Endodermal cell (in vitro differentiated cells): ENCODE measurements around the gene FLYWCH1. TPM values are rescaled to one million over a fixed set of nuclear protein-coding genes. Genes with fewer than 3 reads are reported as not detected.

ENCODE experiments used
- DNase-seq: peaks from one replicate; pipeline ENCODE4 v3.0.0-alpha.2; 2017
- H3K27ac ChIP-seq: 2 replicates; pipeline ENCODE4 v1.5.1; 2013; ENCODE audit warnings: mild to moderate bottlenecking, low read depth, low read length, moderate library complexity
- H3K27me3 ChIP-seq: 2 replicates; pipeline ENCODE4 v1.6.1; 2013; ENCODE audit warnings: mild to moderate bottlenecking, low read length, moderate library complexity; ENCODE audit not compliant: insufficient read depth, control insufficient read depth, poor library complexity, severe bottlenecking
- H3K36me3 ChIP-seq: 2 replicates; pipeline ENCODE4 v1.7.0; 2013; ENCODE audit warnings: mild to moderate bottlenecking, low read length, moderate library complexity; ENCODE audit not compliant: control insufficient read depth, insufficient read depth
- H3K4me1 ChIP-seq: one replicate; pipeline ENCODE4 v1.7.0; 2013; ENCODE audit warnings: low read length; ENCODE audit not compliant: control insufficient read depth, insufficient read depth
- H3K4me3 ChIP-seq: 2 replicates; pipeline ENCODE4 v1.5.1; 2013; ENCODE audit warnings: mild to moderate bottlenecking, low read length, moderate library complexity
- H3K9ac ChIP-seq: 2 replicates; pipeline ENCODE4 v1.6.1; 2013; ENCODE audit warnings: mild to moderate bottlenecking, low read length, moderate library complexity; ENCODE audit not compliant: poor library complexity, severe bottlenecking; ENCODE audit errors: extremely low read depth
- H3K9me3 ChIP-seq: 2 replicates; pipeline ENCODE4 v1.6.1; 2013; ENCODE audit warnings: mild to moderate bottlenecking, low read length, moderate library complexity; ENCODE audit not compliant: control insufficient read depth
- H3K27ac Mint-ChIP-seq: 2 replicates; pipeline ENCODE4 v1.8.0; 2020; ENCODE audit warnings: mixed read lengths
- H3K27me3 Mint-ChIP-seq: 2 replicates; pipeline ENCODE4 v1.8.0; 2021; ENCODE audit warnings: mild to moderate bottlenecking, mixed read lengths; ENCODE audit not compliant: insufficient read depth
- H3K36me3 Mint-ChIP-seq: 2 replicates; pipeline ENCODE4 v1.8.0; 2020; ENCODE audit warnings: low read depth, mixed read lengths
- H3K4me1 Mint-ChIP-seq: 2 replicates; pipeline ENCODE4 v1.8.0; 2020; ENCODE audit warnings: mixed read lengths
- H3K4me3 Mint-ChIP-seq: 2 replicates; pipeline ENCODE4 v1.8.0; 2020; ENCODE audit warnings: mild to moderate bottlenecking, moderate library complexity, mixed read lengths
- H3K9me3 Mint-ChIP-seq: 2 replicates; pipeline ENCODE4 v1.8.0; 2020; ENCODE audit warnings: mild to moderate bottlenecking, mixed read lengths
- WGBS, 2 experiments: methylation state at CpG; one replicate each; pipeline versions ENCODE4 v1.1.5 to v1.1.7; 2013; ENCODE audit warnings: missing lambda C conversion rate in 2 of 2, mixed read lengths in 1 of 2; ENCODE audit not compliant: insufficient coverage in 1 of 2, insufficient read length in 1 of 2; 5-methylcytosine and 5-hydroxymethylcytosine counted together
- total RNA-seq, 2 donors: library from RNA; stranded (reverse); fragmentation: NEBNext Ultra II Directional in 1 of 2; extraction: Animal tissue kit (Norgen Biotek cat#: 25700) in 1 of 2; gene quantifications; 2 replicates in 1 of 2; 3 replicates in 1 of 2; pipeline ENCODE4 v1.2.1, GENCODE V29; 2021
- TF ChIP-seq, protein P1 (sequence below): fragments of 200-600 bp; sonication (generic); conservative IDR thresholded peaks from 2 replicates; pipeline ENCODE4 v1.5.0; 2021; ENCODE audit warnings: antibody characterized with exemption, mild to moderate bottlenecking

The FLYWCH1 gene
- total RNA-seq, 2 donors from 2014 or later = 20.5 to 33.6 TPM

DNA sequence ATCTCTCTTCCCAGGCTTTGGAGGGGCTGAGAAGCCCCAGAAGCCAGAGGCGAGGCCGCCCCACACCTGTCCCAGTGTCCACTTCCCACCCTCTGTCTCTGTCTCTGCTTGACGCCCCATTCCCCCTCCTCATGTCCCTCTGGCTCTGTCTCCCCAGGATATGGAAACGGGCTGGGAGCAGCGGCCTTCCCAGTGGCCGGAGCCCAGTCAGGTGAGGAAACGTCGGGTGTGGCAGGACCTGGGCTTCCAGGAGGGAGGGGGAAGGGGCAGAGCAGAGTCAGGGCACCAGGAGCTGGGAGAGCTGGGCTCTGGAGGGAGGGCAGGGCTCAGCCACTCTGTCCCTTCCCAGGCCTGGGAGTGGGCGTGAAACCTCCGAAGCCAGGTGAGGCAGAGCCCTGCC lies 79.2 kb downstream of the FLYWCH1 start:
- WGBS, 2 experiments = 80 to 83% methylated on average over 2 to 10 of the region's 10 CpGs
- Histone ChIP-seq H3K4me1 (no peaks in the 10 kb centered on the region), H3K4me3 (no peak overlapping the region), H3K9ac (no peak overlapping the region), H3K36me3 (no peaks in the 10 kb centered on the region), H3K27me3 (no peaks in the 10 kb centered on the region), H3K27ac (no peak overlapping the region), H3K9me3 (no peaks in the 10 kb centered on the region)
- peaks cover 7% of the 10 kb centered on the region for H3K4me1 Mint-ChIP-seq
- no peaks in the 10 kb centered on the region for H3K27me3 Mint-ChIP-seq
- no peaks in the 10 kb centered on the region for H3K9me3 Mint-ChIP-seq
- no peak overlapping the region for H3K27ac Mint-ChIP-seq
- TF ChIP-seq, protein P1, sequence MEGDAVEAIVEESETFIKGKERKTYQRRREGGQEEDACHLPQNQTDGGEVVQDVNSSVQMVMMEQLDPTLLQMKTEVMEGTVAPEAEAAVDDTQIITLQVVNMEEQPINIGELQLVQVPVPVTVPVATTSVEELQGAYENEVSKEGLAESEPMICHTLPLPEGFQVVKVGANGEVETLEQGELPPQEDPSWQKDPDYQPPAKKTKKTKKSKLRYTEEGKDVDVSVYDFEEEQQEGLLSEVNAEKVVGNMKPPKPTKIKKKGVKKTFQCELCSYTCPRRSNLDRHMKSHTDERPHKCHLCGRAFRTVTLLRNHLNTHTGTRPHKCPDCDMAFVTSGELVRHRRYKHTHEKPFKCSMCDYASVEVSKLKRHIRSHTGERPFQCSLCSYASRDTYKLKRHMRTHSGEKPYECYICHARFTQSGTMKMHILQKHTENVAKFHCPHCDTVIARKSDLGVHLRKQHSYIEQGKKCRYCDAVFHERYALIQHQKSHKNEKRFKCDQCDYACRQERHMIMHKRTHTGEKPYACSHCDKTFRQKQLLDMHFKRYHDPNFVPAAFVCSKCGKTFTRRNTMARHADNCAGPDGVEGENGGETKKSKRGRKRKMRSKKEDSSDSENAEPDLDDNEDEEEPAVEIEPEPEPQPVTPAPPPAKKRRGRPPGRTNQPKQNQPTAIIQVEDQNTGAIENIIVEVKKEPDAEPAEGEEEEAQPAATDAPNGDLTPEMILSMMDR = no peak
- H3K4me3 Mint-ChIP-seq = no peak overlapping the region
- DNase-seq = peak; percentile 75
- no peaks in the 10 kb centered on the region for H3K36me3 Mint-ChIP-seq

DNA sequence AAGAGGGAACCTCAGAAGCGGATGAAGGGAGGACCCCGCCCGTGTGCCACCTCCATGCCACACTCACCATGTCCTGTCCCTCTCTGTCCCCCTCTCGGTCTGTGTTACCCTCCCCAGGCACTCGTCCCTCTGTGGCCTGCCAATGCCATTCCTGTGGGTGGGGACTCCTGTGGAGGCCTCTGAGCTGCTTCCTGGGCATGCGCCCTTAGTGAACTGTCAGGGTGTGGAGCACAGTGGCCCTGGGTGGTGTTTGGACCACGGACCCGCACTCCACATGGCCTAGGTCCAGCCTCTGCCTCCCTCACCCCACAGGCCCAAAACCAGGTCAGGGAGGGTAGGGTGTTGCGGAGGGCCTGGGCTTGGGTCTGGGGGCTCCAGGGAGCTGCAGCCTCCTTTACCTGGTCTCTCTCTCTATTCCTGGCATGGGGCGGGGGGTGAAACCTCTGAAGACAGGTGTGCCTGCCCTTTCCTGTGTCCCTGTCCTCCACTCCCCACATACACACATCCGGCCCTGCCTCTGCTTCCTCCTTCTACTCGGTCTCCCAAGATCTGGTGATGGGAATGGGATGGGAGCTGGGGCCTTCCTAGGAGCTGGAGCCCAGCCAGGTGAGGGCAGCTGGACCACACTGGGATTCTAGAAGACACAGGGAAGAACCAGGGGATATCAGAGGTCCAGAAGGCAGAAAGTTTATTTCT lies 80.0 kb downstream of the FLYWCH1 start:
- H3K4me3 Mint-ChIP-seq = no peak overlapping the region
- H3K36me3 ChIP-seq = no peaks in the 10 kb centered on the region
- no peaks in the 10 kb centered on the region for H3K4me1 ChIP-seq
- no peak overlapping the region for H3K4me3 ChIP-seq
- no peaks in the 10 kb centered on the region for H3K9me3 ChIP-seq
- no peak for DNase-seq
- no peak overlapping the region for H3K9ac ChIP-seq
- H3K4me1 Mint-ChIP-seq = peaks cover 7% of the 10 kb centered on the region
- no peak overlapping the region for H3K27ac ChIP-seq
- H3K27me3 ChIP-seq = no peaks in the 10 kb centered on the region
- H3K36me3 Mint-ChIP-seq = no peaks in the 10 kb centered on the region
- no peaks in the 10 kb centered on the region for H3K9me3 Mint-ChIP-seq
- no peaks in the 10 kb centered on the region for H3K27me3 Mint-ChIP-seq
- 90 to 94% methylated on average over 3 to 12 of the region's 12 CpGs for WGBS, 2 experiments
- TF ChIP-seq, protein P1 = no peak
- H3K27ac Mint-ChIP-seq = no peak overlapping the region

DNA sequence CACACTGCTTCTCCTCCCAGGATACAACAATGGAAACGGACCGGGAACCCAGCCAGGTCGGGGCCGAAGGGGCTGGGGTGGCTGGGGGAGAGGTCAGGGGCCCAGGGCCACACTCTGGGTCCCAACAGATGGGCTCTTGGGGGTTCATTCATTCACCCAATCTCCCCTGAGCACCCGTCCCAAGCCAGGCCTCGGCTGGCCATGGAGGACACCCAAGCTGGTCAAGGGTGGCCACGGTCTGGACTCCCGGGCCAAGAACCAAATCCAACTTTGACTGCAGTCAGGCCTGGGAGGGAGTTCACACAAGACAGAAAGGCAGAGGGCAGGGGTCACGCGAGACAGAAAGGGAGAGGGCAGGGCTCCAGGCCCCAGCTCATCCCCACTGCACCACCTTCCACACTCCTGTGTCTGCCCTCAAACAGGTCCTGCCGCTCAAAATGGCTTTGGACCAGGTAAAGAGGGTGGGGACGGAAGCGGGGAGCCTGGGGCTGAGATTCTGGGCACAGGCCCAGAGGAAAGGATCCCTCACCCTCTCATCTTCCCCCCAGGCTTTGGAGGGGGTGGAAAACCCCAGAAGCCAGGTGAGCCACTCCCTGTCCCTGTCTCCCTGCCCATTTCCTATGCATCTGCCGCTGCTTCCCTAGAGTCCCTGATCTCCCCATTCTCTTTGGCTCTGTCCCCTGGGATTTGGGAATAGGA lies 80.8 kb downstream of the FLYWCH1 start:
- Histone ChIP-seq H3K9me3 (no peaks in the 10 kb centered on the region), H3K27ac (no peak overlapping the region), H3K9ac (no peak overlapping the region), H3K4me3 (no peak overlapping the region), H3K36me3 (no peaks in the 10 kb centered on the region), H3K4me1 (no peaks in the 10 kb centered on the region), H3K27me3 (no peaks in the 10 kb centered on the region)
- Mint-ChIP-seq H3K4me1 (peaks cover 7% of the 10 kb centered on the region), H3K36me3 (no peaks in the 10 kb centered on the region), H3K27me3 (no peaks in the 10 kb centered on the region), H3K4me3 (no peak overlapping the region), H3K9me3 (no peaks in the 10 kb centered on the region), H3K27ac (no peak overlapping the region)
- DNase-seq = no peak
- TF ChIP-seq, protein P1 = no peak
- WGBS, 2 experiments = 86 to 93% methylated on average over 4 to 14 of the region's 14 CpGs
